ENCODE data around the gene NEK4.
A peak's percentile ranks its signal among the peaks of the same experiment; 100 is the strongest.

NEK4 gene

GRCh38 chr3:52796411-52796810 is 25.7 kb upstream of the NEK4 start:
- Histone ChIP-seq H2AK5ac (ENCODE audit: low read depth, low read length) (no peak overlapping the region), H3K27me3 (ENCODE audit: control insufficient read depth in 3 of 3, insufficient read depth in 3 of 3, low read depth in 1 of 3, low read length in 3 of 3) (peaks cover 0 to 10% (median 0%) of the 10 kb centered on the region in 3 experiments), H3K36me3 (replicated peaks in 1 of 2; ENCODE audit: control insufficient read depth in 2 of 2, insufficient read depth in 2 of 2, low read length in 2 of 2) (no peaks in the 10 kb centered on the region), H2AFZ (ENCODE audit: low read length) (no peak overlapping the region), H2BK15ac (ENCODE audit: low read length) (no peak overlapping the region), H2BK5ac (ENCODE audit: low read length) (no peak overlapping the region), H3K4ac (ENCODE audit: low read length) (no peak overlapping the region), H3K4me3 (ENCODE audit: low read length in 2 of 2) (no peak overlapping the region), H4K91ac (ENCODE audit: low read depth, low read length, poor library complexity) (no peak overlapping the region), H3K23ac (ENCODE audit: low read depth, low read length, poor library complexity) (no peak overlapping the region), H3K79me1 (ENCODE audit: low read depth, low read length) (no peaks in the 10 kb centered on the region), H3K4me1 (ENCODE audit: control insufficient read depth in 2 of 2, insufficient read depth in 1 of 2, low read depth in 1 of 2, low read length in 2 of 2) (peaks cover 4 to 9% of the 10 kb centered on the region in 2 donors), H3K9me3 (replicated peaks in 1 of 2; ENCODE audit: control insufficient read depth in 2 of 2, insufficient read depth in 1 of 2, low read depth in 1 of 2, low read length in 2 of 2) (no peaks in the 10 kb centered on the region), H3K18ac (ENCODE audit: low read length) (no peak overlapping the region), H4K8ac (ENCODE audit: low read depth, low read length) (no peak overlapping the region), H2BK12ac (ENCODE audit: low read length) (no peak overlapping the region), H2BK120ac (ENCODE audit: low read depth, low read length) (no peak overlapping the region), H3K27ac (replicated peaks; ENCODE audit: low read length) (no peak overlapping the region), H3K4me2 (ENCODE audit: insufficient read depth, low read length, poor library complexity, severe bottlenecking) (no peak overlapping the region), H3K9ac (ENCODE audit: low read depth, low read length, poor library complexity) (no peak overlapping the region), H3K14ac (ENCODE audit: low read length) (no peak overlapping the region)
- WGBS, 2 donors (ENCODE audit: extremely low coverage in 2 of 2, insufficient read length in 2 of 2, insufficient replicate concordance in 1 of 2): no CpG with 5 or more reads among the region's 9 CpGs
- DNase-seq (ENCODE audit: low spot score): no peak

- Histone ChIP-seq H3K4ac (ENCODE audit: low read length) (no peak overlapping the region), H2AFZ (ENCODE audit: low read length) (no peak overlapping the region), H2AK5ac (ENCODE audit: low read depth, low read length) (no peak overlapping the region), H3K23ac (ENCODE audit: low read depth, low read length, poor library complexity) (no peak overlapping the region), H4K8ac (ENCODE audit: low read depth, low read length) (no peak overlapping the region), H3K18ac (ENCODE audit: low read length) (no peak overlapping the region), H3K4me3 (ENCODE audit: low read length in 2 of 2) (no peak overlapping the region), H3K14ac (ENCODE audit: low read length) (no peak overlapping the region), H2BK120ac (ENCODE audit: low read depth, low read length) (peak overlapping the region; percentile 49), H3K9ac (ENCODE audit: low read depth, low read length, poor library complexity) (no peak overlapping the region), H2BK12ac (ENCODE audit: low read length) (no peak overlapping the region), H3K79me1 (ENCODE audit: low read depth, low read length) (no peaks in the 10 kb centered on the region), H2BK15ac (ENCODE audit: low read length) (no peak overlapping the region), H3K4me1 (ENCODE audit: control insufficient read depth in 2 of 2, insufficient read depth in 1 of 2, low read depth in 1 of 2, low read length in 2 of 2) (peaks cover 4 to 9% of the 10 kb centered on the region in 2 donors), H2BK5ac (ENCODE audit: low read length) (no peak overlapping the region), H3K27me3 (ENCODE audit: control insufficient read depth in 3 of 3, insufficient read depth in 3 of 3, low read depth in 1 of 3, low read length in 3 of 3) (peaks cover 0 to 10% (median 0%) of the 10 kb centered on the region in 3 experiments), H3K4me2 (ENCODE audit: insufficient read depth, low read length, poor library complexity, severe bottlenecking) (no peak overlapping the region), H3K9me3 (replicated peaks in 1 of 2; ENCODE audit: control insufficient read depth in 2 of 2, insufficient read depth in 1 of 2, low read depth in 1 of 2, low read length in 2 of 2) (no peaks in the 10 kb centered on the region), H3K27ac (replicated peaks; ENCODE audit: low read length) (no peak overlapping the region), H4K91ac (ENCODE audit: low read depth, low read length, poor library complexity) (no peak overlapping the region), H3K36me3 (replicated peaks in 1 of 2; ENCODE audit: control insufficient read depth in 2 of 2, insufficient read depth in 2 of 2, low read length in 2 of 2) (no peaks in the 10 kb centered on the region)
- WGBS, 2 donors (ENCODE audit: extremely low coverage in 2 of 2, insufficient read length in 2 of 2, insufficient replicate concordance in 1 of 2): no CpG with 5 or more reads among the region's 9 CpGs
- no peak for DNase-seq (ENCODE audit: low spot score)
Measured at GRCh38 chr3:52795298-52795900, 24.7 kb upstream of the NEK4 start.

DNA sequence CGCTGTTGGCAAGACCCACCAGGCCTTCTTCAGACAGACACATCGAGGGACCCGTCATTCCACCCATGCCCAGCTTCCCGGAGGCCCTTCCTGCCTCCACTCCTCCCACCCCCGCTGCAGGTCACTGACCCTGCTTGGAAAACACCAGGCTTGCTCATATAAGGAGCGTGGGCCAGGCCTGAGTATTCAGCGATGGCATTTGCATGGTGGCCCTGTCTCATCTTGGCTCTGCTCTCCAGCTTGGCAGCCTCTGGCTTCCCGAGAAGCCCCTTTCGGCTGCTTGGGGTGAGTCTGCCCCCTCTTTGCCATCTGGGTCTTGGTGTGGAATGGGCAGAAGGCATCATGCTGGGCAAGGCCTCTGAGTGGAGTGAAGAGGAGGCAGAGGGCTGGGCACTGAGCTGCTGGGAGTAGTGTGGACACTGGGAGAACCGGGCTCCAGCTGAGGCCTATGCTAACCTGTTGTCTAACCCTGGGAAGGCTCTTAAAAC is 23.9 kb upstream of the NEK4 start, which contains the start of gene ITIH3:
TSS of gene ITIH3 (plus strand) at position 185 of the 488 bp plus-strand sequence. CDS start at position 193, 8 bp downstream.
- Histone ChIP-seq H3K4me1 (ENCODE audit: control insufficient read depth in 2 of 2, insufficient read depth in 1 of 2, low read depth in 1 of 2, low read length in 2 of 2) (peaks cover 4 to 9% of the 10 kb centered on the region in 2 donors), H3K9me3 (replicated peaks in 1 of 2; ENCODE audit: control insufficient read depth in 2 of 2, insufficient read depth in 1 of 2, low read depth in 1 of 2, low read length in 2 of 2) (no peaks in the 10 kb centered on the region), H2BK15ac (ENCODE audit: low read length) (no peak within 1 kb of the TSS), H2BK120ac (ENCODE audit: low read depth, low read length) (peak within 1 kb of the TSS; percentile 49), H3K4ac (ENCODE audit: low read length) (no peak within 1 kb of the TSS), H3K36me3 (replicated peaks in 1 of 2; ENCODE audit: control insufficient read depth in 2 of 2, insufficient read depth in 2 of 2, low read length in 2 of 2) (no peaks in the 10 kb centered on the region), H3K27ac (replicated peaks; ENCODE audit: low read length) (no peak within 1 kb of the TSS), H3K18ac (ENCODE audit: low read length) (peak within 1 kb of the TSS; percentile 50), H3K27me3 (ENCODE audit: control insufficient read depth in 3 of 3, insufficient read depth in 3 of 3, low read depth in 1 of 3, low read length in 3 of 3) (peaks cover 0 to 10% (median 0%) of the 10 kb centered on the region in 3 experiments), H3K9ac (ENCODE audit: low read depth, low read length, poor library complexity) (no peak within 1 kb of the TSS), H3K23ac (ENCODE audit: low read depth, low read length, poor library complexity) (peak within 1 kb of the TSS; percentile 53), H2BK12ac (ENCODE audit: low read length) (no peak within 1 kb of the TSS), H4K91ac (ENCODE audit: low read depth, low read length, poor library complexity) (no peak within 1 kb of the TSS), H3K79me1 (ENCODE audit: low read depth, low read length) (no peaks in the 10 kb centered on the region), H2AK5ac (ENCODE audit: low read depth, low read length) (peak within 1 kb of the TSS; percentile 12), H4K8ac (ENCODE audit: low read depth, low read length) (no peak within 1 kb of the TSS), H2AFZ (ENCODE audit: low read length) (peak within 1 kb of the TSS; percentile 39), H3K14ac (ENCODE audit: low read length) (peak within 1 kb of the TSS; percentile 13), H3K4me2 (ENCODE audit: insufficient read depth, low read length, poor library complexity, severe bottlenecking) (no peak within 1 kb of the TSS), H2BK5ac (ENCODE audit: low read length) (no peak within 1 kb of the TSS), H3K4me3 (ENCODE audit: low read length in 2 of 2) (no peak within 1 kb of the TSS)
- DNase-seq (ENCODE audit: low spot score): no peak
- WGBS, 2 donors (ENCODE audit: extremely low coverage in 2 of 2, insufficient read length in 2 of 2, insufficient replicate concordance in 1 of 2): no CpG with 5 or more reads among the region's 10 CpGs

- WGBS, 2 donors (ENCODE audit: extremely low coverage in 2 of 2, insufficient read length in 2 of 2, insufficient replicate concordance in 1 of 2): no CpG with 5 or more reads among the region's 9 CpGs
- peak overlapping the region; percentile 50 for H3K18ac ChIP-seq (ENCODE audit: low read length)
- no peaks in the 10 kb centered on the region for H3K36me3 ChIP-seq (replicated peaks in 1 of 2; ENCODE audit: control insufficient read depth in 2 of 2, insufficient read depth in 2 of 2, low read length in 2 of 2)
- no peak overlapping the region for H3K4me2 ChIP-seq (ENCODE audit: insufficient read depth, low read length, poor library complexity, severe bottlenecking)
- H3K4me3 ChIP-seq (ENCODE audit: low read length in 2 of 2): no peak overlapping the region
- no peaks in the 10 kb centered on the region for H3K9me3 ChIP-seq (replicated peaks in 1 of 2; ENCODE audit: control insufficient read depth in 2 of 2, insufficient read depth in 1 of 2, low read depth in 1 of 2, low read length in 2 of 2)
- peak overlapping the region; percentile 39 for H2AFZ ChIP-seq (ENCODE audit: low read length)
- no peak overlapping the region for H4K8ac ChIP-seq (ENCODE audit: low read depth, low read length)
- peak overlapping the region; percentile 12 for H2AK5ac ChIP-seq (ENCODE audit: low read depth, low read length)
- H3K4ac ChIP-seq (ENCODE audit: low read length): no peak overlapping the region
- H2BK12ac ChIP-seq (ENCODE audit: low read length): no peak overlapping the region
- no peak overlapping the region for H2BK5ac ChIP-seq (ENCODE audit: low read length)
- H3K27me3 ChIP-seq (ENCODE audit: control insufficient read depth in 3 of 3, insufficient read depth in 3 of 3, low read depth in 1 of 3, low read length in 3 of 3): peaks cover 0 to 10% (median 0%) of the 10 kb centered on the region in 3 experiments
- no peak overlapping the region for H2BK120ac ChIP-seq (ENCODE audit: low read depth, low read length)
- no peaks in the 10 kb centered on the region for H3K79me1 ChIP-seq (ENCODE audit: low read depth, low read length)
- peaks cover 4 to 11% of the 10 kb centered on the region in 2 donors for H3K4me1 ChIP-seq (ENCODE audit: control insufficient read depth in 2 of 2, insufficient read depth in 1 of 2, low read depth in 1 of 2, low read length in 2 of 2)
- H3K27ac ChIP-seq (replicated peaks; ENCODE audit: low read length): no peak overlapping the region
- H4K91ac ChIP-seq (ENCODE audit: low read depth, low read length, poor library complexity): no peak overlapping the region
- H3K14ac ChIP-seq (ENCODE audit: low read length): peak overlapping the region; percentile 13
- no peak overlapping the region for H3K9ac ChIP-seq (ENCODE audit: low read depth, low read length, poor library complexity)
- no peak overlapping the region for H3K23ac ChIP-seq (ENCODE audit: low read depth, low read length, poor library complexity)
- no peak for DNase-seq (ENCODE audit: low spot score)
- no peak overlapping the region for H2BK15ac ChIP-seq (ENCODE audit: low read length)
Measured at GRCh38 chr3:52793702-52794611, 23.2 kb upstream of the NEK4 start.

All from neuronal stem cell (in vitro differentiated cells).